GM12878 (cell line): Measurements from ENCODE around the gene AIP. TPM values are rescaled to one million over a fixed set of nuclear protein-coding genes. Genes with fewer than 3 reads are reported as not detected.

Experiments
- ATAC-seq: fragments of 200-7000 bp; cut with Tn5 transposase; 3 replicates; pipeline ENCODE4 v1.9.1; 2020; ENCODE audit warnings: mild to moderate bottlenecking, moderate library complexity
- BruUV-seq: library from RNA; stranded (reverse); fragments of 400-500 nt; replicated peaks from 2 replicates; lab custom pipeline; 2021; lab: Mats Ljungman, UMichigan
- CTCF ChIA-PET: fragments of 300-600 bp; sonication (Branson Sonifier 250); formaldehyde crosslinking; extraction: SDS; loops from one replicate; lab custom pipeline; 2021; ENCODE audit warnings: inconsistent platforms; lab: Yijun Ruan, JAX
- POLR2A ChIA-PET: fragments of 350-600 bp; formaldehyde crosslinking; extraction: SDS; loops from one replicate; lab custom pipeline; 2021; ENCODE audit warnings: inconsistent platforms; lab: Charles Lee
- RAD21 ChIA-PET: fragments of 300-600 bp; sonication (Branson Sonifier 250); formaldehyde crosslinking; loops from one replicate; lab custom pipeline; 2023; ENCODE audit warnings: antibody characterized with exemption; ENCODE audit not compliant: unreplicated experiment; lab: Charles Lee
- SMC1A ChIA-PET: fragments of 300-600 bp; sonication (Branson Sonifier 250); formaldehyde crosslinking; loops from one replicate; lab custom pipeline; 2023; ENCODE audit not compliant: unreplicated experiment, uncharacterized antibody; lab: Charles Lee
- DNase-seq: peaks from one replicate; pipeline ENCODE4 v3.0.0-alpha.2; 2011; ENCODE audit warnings: low read depth, low spot score
- FAIRE-seq: peaks from 3 replicates; lab custom pipeline; 2011; peaks lifted over from hg19 to GRCh38; lab: Jason Lieb, UNC
- H2AFZ ChIP-seq: 2 replicates; pipeline ENCODE4 v1.6.0; 2011; ENCODE audit warnings: low read depth, low read length, control low read depth; ENCODE audit not compliant: control insufficient read depth
- H3K27ac ChIP-seq: 2 replicates; pipeline ENCODE4 v1.5.1; 2011; ENCODE audit warnings: control low read depth; ENCODE audit not compliant: control insufficient read depth, insufficient read depth
- H3K27me3 ChIP-seq, 2 experiments: replicated peaks in 1 of 2; 2 replicates each; pipeline versions ENCODE4 v1.6.0 to v1.6.1; 2011; ENCODE audit warnings: low read length in 1 of 2; ENCODE audit not compliant: control insufficient read depth in 2 of 2, insufficient read depth in 2 of 2
- H3K36me3 ChIP-seq, 2 experiments: 2 replicates each; pipeline ENCODE4 v1.5.1; 2011; ENCODE audit warnings: low read length in 1 of 2; ENCODE audit not compliant: control insufficient read depth in 2 of 2, insufficient read depth in 2 of 2
- H3K4me1 ChIP-seq: 2 replicates; pipeline ENCODE4 v1.6.1; 2011; ENCODE audit warnings: mild to moderate bottlenecking, low read length, moderate library complexity, mixed read lengths; ENCODE audit not compliant: control insufficient read depth, insufficient read depth
- H3K4me2 ChIP-seq: 2 replicates; pipeline ENCODE4 v1.6.0; 2011; ENCODE audit warnings: control low read depth; ENCODE audit not compliant: control insufficient read depth, insufficient read depth
- H3K4me3 ChIP-seq: fragments of 200-600 bp; sonication (generic); 2 replicates; pipeline ENCODE4 v1.5.1; 2016
- H3K79me2 ChIP-seq: 2 replicates; pipeline ENCODE4 v1.6.0; 2011; ENCODE audit warnings: low read length; ENCODE audit not compliant: control insufficient read depth, insufficient read depth
- H3K9ac ChIP-seq: 2 replicates; pipeline ENCODE4 v1.8.0; 2011; ENCODE audit warnings: low read length, control low read depth, mixed read lengths; ENCODE audit not compliant: control insufficient read depth, insufficient read depth
- H3K9me3 ChIP-seq: replicated peaks from 3 replicates; pipeline ENCODE4 v1.5.1; 2011; ENCODE audit warnings: mild to moderate bottlenecking, low read length; ENCODE audit not compliant: control insufficient read depth, insufficient read depth
- H4K20me1 ChIP-seq: 2 replicates; pipeline ENCODE4 v1.6.0; 2011; ENCODE audit not compliant: control insufficient read depth, insufficient read depth
- BCL11A ChIP-seq: IDR thresholded peaks from 2 replicates; pipeline ENCODE4 v1.6.1; 2011; ENCODE audit warnings: low read depth, low read length
- JUNB ChIP-seq: IDR thresholded peaks from 2 replicates; pipeline ENCODE4 v1.6.1; 2016; ENCODE audit warnings: antibody characterized with exemption, mild to moderate bottlenecking
- MEF2B ChIP-seq: fragments of 450-650 bp; IDR thresholded peaks from 2 replicates; pipeline ENCODE4 v1.6.1; 2018; ENCODE audit warnings: mild to moderate bottlenecking, moderate library complexity; ENCODE audit not compliant: partially characterized antibody, poor library complexity, severe bottlenecking
- MXI1 ChIP-seq: fragments of 150-350 bp; IDR thresholded peaks from 2 replicates; pipeline ENCODE4 v1.6.1; 2011; ENCODE audit warnings: low read depth, mild to moderate bottlenecking, inconsistent platforms, low read length, improper control_type of control experiment
- PAX5 ChIP-seq: IDR thresholded peaks from 2 replicates; pipeline ENCODE4 v1.6.1; 2011; ENCODE audit warnings: low read depth, low read length, borderline replicate concordance
- SREBF2 ChIP-seq: IDR thresholded peaks from 2 replicates; pipeline ENCODE4 v1.6.1; 2012; ENCODE audit warnings: mild to moderate bottlenecking, low read length
- SRF ChIP-seq, 2 experiments: IDR thresholded peaks; 2 replicates each; pipeline ENCODE4 v1.6.1; 2011; ENCODE audit warnings: low read depth in 2 of 2, low read length in 2 of 2, mild to moderate bottlenecking in 1 of 2, moderate library complexity in 1 of 2
- ZNF274 ChIP-seq: IDR thresholded peaks from one replicate; pipeline ENCODE4 v1.8.0; 2011; ENCODE audit not compliant: insufficient read length, insufficient read depth
- WGBS: methylation state at CpG from one replicate; pipeline ENCODE4 v1.1.6; 2016; ENCODE audit warnings: low lambda C conversion rate; ENCODE audit not compliant: insufficient replicate concordance, insufficient coverage; ENCODE audit errors: missing lambda C conversion rate; 5-methylcytosine and 5-hydroxymethylcytosine counted together
- in situ Hi-C: fragments of 300-500 bp; cut with MboI; formaldehyde crosslinking; loops from 9 replicates; pipeline ENCODE4 v1.14.3; 2018; ENCODE audit warnings: mixed read lengths
- intact Hi-C: fragments of 100-400 bp; cut with micrococcal nuclease; formaldehyde crosslinking; loops from one replicate; pipeline ENCODE4 v1.14.2; 2022; ENCODE audit not compliant: unreplicated experiment
- polyA plus RNA-seq, 11 experiments: library from polyadenylated mRNA; depleted of rRNA in 4 of 11; unstranded in 6 of 11; stranded (reverse) in 5 of 11; fragments of >200 nt; fragmentation: Nextera tagmentation in 4 of 11; fragmentation: Illumina TruSeq in 1 of 11; extraction: Ambion mirVana in 4 of 11; extraction: Trizol in 1 of 11; gene quantifications; 1 replicate in 1 of 11; 2 replicates in 10 of 11; pipeline versions ENCODE4 v1.2.1 to v1.2.3, GENCODE V29; 2011 to 2016; ENCODE audit warnings: inconsistent platforms in 2 of 11, missing spikeins in 2 of 11, low read depth in 1 of 11
- total RNA-seq, 4 experiments: library from RNA; depleted of rRNA in 3 of 4; stranded (reverse); fragments of >200 nt in 3 of 4; fragmentation: Illumina TruSeq in 1 of 4; extraction: Trizol in 1 of 4; gene quantifications; 2 replicates each; pipeline versions ENCODE4 v1.2.1 to v1.2.3, GENCODE V29; 2013 to 2021
- TF ChIP-seq, protein P1 (sequence below): IDR thresholded peaks from 2 replicates; pipeline ENCODE4 v1.6.1; 2012; ENCODE audit warnings: improper control_type of control experiment, low read depth, low read length; ENCODE audit not compliant: insufficient replicate concordance
- TF ChIP-seq, protein P2 (sequence below): fragments of 450-650 bp; conservative IDR thresholded peaks from 2 replicates; pipeline ENCODE4 v1.6.1; 2017; ENCODE audit warnings: mild to moderate bottlenecking, moderate library complexity
- TF ChIP-seq, protein P3 (sequence below), 3 experiments: IDR thresholded peaks in 2 of 3; conservative IDR thresholded peaks in 1 of 3; 2 replicates each; pipeline ENCODE4 v1.5.1; 2011; ENCODE audit warnings: low read depth in 3 of 3, low read length in 3 of 3, mild to moderate bottlenecking in 3 of 3, control low read depth in 2 of 3, moderate library complexity in 2 of 3, inconsistent platforms in 1 of 3, mixed read lengths in 1 of 3; ENCODE audit not compliant: control insufficient read depth in 2 of 3, insufficient read depth in 1 of 3; ENCODE audit errors: extremely low read depth in 1 of 3

AIP gene
- total and polyA plus RNA-seq, 10 of the 15 experiments (the other 5 are each of a cell fraction or from before 2014, with no cell fraction given) = 12.6 to 164 (median 104) TPM

DNA sequence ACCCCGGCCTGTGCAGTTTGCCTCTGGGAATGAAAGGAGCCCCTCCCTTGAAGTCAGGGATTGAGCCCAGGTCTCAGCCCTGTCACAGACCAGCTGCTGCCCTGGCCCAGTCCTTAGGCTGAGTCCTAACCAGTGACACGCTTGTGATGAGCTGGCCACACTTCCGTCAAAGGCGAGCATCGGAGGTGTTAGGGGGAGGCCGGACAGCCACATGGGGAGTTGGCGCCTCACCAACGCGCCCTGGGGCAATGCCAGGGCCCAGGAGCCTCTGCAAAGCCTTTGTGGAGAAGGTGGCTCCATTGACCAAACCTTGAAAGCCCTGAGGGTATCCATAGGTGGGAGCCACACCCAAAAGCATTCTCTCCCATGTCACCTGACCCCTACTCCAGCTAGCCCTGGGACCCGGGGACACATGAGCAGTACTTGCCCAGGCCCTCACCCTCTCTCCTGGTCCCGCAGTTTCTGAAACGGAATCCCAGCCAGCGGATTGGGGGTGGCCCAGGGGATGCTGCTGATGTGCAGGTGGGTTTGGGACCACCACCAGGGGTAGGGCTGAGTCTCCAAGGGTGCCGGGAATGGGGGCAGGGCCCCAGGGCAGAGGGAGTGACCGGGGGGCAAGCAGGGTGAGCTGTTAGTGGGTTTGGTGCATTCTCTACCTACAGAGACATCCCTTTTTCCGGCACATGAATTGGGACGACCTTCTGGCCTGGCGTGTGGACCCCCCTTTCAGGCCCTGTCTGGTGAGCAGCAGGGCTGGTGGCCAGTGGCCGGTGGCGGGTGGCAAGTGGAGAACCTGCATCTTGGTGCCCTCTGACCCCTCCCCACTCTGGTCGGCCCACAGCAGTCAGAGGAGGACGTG lies 49.1 kb upstream of the AIP start (continued):
- TF ChIP-seq, protein P1, sequence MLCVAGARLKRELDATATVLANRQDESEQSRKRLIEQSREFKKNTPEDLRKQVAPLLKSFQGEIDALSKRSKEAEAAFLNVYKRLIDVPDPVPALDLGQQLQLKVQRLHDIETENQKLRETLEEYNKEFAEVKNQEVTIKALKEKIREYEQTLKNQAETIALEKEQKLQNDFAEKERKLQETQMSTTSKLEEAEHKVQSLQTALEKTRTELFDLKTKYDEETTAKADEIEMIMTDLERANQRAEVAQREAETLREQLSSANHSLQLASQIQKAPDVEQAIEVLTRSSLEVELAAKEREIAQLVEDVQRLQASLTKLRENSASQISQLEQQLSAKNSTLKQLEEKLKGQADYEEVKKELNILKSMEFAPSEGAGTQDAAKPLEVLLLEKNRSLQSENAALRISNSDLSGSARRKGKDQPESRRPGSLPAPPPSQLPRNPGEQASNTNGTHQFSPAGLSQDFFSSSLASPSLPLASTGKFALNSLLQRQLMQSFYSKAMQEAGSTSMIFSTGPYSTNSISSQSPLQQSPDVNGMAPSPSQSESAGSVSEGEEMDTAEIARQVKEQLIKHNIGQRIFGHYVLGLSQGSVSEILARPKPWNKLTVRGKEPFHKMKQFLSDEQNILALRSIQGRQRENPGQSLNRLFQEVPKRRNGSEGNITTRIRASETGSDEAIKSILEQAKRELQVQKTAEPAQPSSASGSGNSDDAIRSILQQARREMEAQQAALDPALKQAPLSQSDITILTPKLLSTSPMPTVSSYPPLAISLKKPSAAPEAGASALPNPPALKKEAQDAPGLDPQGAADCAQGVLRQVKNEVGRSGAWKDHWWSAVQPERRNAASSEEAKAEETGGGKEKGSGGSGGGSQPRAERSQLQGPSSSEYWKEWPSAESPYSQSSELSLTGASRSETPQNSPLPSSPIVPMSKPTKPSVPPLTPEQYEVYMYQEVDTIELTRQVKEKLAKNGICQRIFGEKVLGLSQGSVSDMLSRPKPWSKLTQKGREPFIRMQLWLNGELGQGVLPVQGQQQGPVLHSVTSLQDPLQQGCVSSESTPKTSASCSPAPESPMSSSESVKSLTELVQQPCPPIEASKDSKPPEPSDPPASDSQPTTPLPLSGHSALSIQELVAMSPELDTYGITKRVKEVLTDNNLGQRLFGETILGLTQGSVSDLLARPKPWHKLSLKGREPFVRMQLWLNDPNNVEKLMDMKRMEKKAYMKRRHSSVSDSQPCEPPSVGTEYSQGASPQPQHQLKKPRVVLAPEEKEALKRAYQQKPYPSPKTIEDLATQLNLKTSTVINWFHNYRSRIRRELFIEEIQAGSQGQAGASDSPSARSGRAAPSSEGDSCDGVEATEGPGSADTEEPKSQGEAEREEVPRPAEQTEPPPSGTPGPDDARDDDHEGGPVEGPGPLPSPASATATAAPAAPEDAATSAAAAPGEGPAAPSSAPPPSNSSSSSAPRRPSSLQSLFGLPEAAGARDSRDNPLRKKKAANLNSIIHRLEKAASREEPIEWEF = no peak

DNA sequence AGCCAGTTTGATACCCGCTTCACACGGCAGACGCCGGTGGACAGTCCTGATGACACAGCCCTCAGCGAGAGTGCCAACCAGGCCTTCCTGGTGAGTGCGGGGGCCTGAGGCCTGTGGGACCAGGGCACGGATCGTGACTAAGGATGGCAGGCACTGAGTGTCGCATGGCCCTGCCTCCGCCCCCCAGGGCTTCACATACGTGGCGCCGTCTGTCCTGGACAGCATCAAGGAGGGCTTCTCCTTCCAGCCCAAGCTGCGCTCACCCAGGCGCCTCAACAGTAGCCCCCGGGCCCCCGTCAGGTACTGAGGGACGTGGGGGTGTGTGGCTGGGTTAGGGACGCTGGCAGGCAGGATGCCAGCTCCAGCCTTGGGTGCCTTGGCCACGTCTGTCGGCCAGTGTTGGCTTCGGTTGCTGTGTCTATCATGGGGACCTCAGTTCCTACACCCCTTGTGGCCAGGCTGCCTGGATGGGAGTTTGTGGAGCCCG lies 48.4 kb upstream of the AIP start:
- peaks cover 6 to 20% of the 10 kb centered on the region in 2 experiments; a peak in 3 of 4 replicates for H3K36me3 ChIP-seq
- H3K27me3 ChIP-seq = no peaks in the 10 kb centered on the region
- H3K27ac ChIP-seq = peak overlapping the region; percentile 99
- ATAC-seq (no peak), FAIRE-seq (no peak), DNase-seq (no peak)
- BruUV-seq = no TSS peak
- H3K4me3 ChIP-seq = peak overlapping the region; percentile 90; the same call in 1 of the 2 replicates
- H2AFZ ChIP-seq = no peak overlapping the region
- ChIA-PET POLR2A (interaction anchor here (0.6 to 2.3 kb wide), 5 partner anchors 12 to 43 kb away, joined by 3 to 10 read pairs (median 5); partner anchors contain the start of genes PPP1CA, RAD9A and TMEM134), RAD21 (interaction anchor here (7.2 kb wide), 1 partner anchor 32 kb away, joined by 112 read pairs; the partner anchor contains the start of genes PPP1CA and TBC1D10C), CTCF (interaction anchor here (0.8 to 1.0 kb wide), 2 partner anchors 26 to 32 kb away, joined by 3 to 4 read pairs; no protein-coding TSS in a partner anchor), SMC1A (no interaction called here)
- H3K79me2 ChIP-seq = peaks cover 63% of the 10 kb centered on the region
- intact Hi-C loops (no loop called here), in situ Hi-C loops (no loop called here)
- peak overlapping the region; percentile 71 for H3K4me2 ChIP-seq
- H3K4me1 ChIP-seq = peaks cover 32% of the 10 kb centered on the region
- H3K9me3 ChIP-seq = no peaks in the 10 kb centered on the region
- H3K9ac ChIP-seq = peak overlapping the region; percentile 99
- H4K20me1 ChIP-seq = no peaks in the 10 kb centered on the region
- WGBS = 26% methylated on average over 23 of the region's 23 CpGs
- no peak for TF ChIP-seq BCL11A
- no peak for TF ChIP-seq SRF (IDR thresholded peaks at IDR 0.05; ENCODE audit: low read depth in 2 of 2, low read length in 2 of 2)
- TF ChIP-seq JUNB = no peak
- no peak for TF ChIP-seq MXI1
- TF ChIP-seq SREBF2 = no peak
- no peak for TF ChIP-seq PAX5
- no peak for TF ChIP-seq MEF2B
- TF ChIP-seq ZNF274 = no peak
- TF ChIP-seq, protein P2, sequence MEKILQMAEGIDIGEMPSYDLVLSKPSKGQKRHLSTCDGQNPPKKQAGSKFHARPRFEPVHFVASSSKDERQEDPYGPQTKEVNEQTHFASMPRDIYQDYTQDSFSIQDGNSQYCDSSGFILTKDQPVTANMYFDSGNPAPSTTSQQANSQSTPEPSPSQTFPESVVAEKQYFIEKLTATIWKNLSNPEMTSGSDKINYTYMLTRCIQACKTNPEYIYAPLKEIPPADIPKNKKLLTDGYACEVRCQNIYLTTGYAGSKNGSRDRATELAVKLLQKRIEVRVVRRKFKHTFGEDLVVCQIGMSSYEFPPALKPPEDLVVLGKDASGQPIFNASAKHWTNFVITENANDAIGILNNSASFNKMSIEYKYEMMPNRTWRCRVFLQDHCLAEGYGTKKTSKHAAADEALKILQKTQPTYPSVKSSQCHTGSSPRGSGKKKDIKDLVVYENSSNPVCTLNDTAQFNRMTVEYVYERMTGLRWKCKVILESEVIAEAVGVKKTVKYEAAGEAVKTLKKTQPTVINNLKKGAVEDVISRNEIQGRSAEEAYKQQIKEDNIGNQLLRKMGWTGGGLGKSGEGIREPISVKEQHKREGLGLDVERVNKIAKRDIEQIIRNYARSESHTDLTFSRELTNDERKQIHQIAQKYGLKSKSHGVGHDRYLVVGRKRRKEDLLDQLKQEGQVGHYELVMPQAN = no peak
- TF ChIP-seq, protein P3, sequence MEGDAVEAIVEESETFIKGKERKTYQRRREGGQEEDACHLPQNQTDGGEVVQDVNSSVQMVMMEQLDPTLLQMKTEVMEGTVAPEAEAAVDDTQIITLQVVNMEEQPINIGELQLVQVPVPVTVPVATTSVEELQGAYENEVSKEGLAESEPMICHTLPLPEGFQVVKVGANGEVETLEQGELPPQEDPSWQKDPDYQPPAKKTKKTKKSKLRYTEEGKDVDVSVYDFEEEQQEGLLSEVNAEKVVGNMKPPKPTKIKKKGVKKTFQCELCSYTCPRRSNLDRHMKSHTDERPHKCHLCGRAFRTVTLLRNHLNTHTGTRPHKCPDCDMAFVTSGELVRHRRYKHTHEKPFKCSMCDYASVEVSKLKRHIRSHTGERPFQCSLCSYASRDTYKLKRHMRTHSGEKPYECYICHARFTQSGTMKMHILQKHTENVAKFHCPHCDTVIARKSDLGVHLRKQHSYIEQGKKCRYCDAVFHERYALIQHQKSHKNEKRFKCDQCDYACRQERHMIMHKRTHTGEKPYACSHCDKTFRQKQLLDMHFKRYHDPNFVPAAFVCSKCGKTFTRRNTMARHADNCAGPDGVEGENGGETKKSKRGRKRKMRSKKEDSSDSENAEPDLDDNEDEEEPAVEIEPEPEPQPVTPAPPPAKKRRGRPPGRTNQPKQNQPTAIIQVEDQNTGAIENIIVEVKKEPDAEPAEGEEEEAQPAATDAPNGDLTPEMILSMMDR (IDR thresholded peaks at IDR 0.05 in 2 of 3, conservative IDR thresholded peaks at IDR 0.05 in 1 of 3; ENCODE audit: control insufficient read depth in 2 of 3, extremely low read depth in 1 of 3, insufficient read depth in 1 of 3, low read depth in 3 of 3, low read length in 3 of 3) = no peak
